GM12878 (cell line): ENCODE results near the gene VIL1. TPM values are rescaled to one million over a fixed set of nuclear protein-coding genes. Genes with fewer than 3 reads are reported as not detected.

ENCODE experiments used
- ATAC-seq: fragments of 200-7000 bp; cut with Tn5 transposase; 3 replicates; pipeline ENCODE4 v1.9.1; 2020; ENCODE audit warnings: mild to moderate bottlenecking, moderate library complexity
- BruUV-seq: library from RNA; stranded (reverse); fragments of 400-500 nt; replicated peaks from 2 replicates; lab custom pipeline; 2021; lab: Mats Ljungman, UMichigan
- CTCF ChIA-PET: fragments of 300-600 bp; sonication (Branson Sonifier 250); formaldehyde crosslinking; extraction: SDS; loops from one replicate; lab custom pipeline; 2021; ENCODE audit warnings: inconsistent platforms; lab: Yijun Ruan, JAX
- POLR2A ChIA-PET: fragments of 350-600 bp; formaldehyde crosslinking; extraction: SDS; loops from one replicate; lab custom pipeline; 2021; ENCODE audit warnings: inconsistent platforms; lab: Charles Lee
- RAD21 ChIA-PET: fragments of 300-600 bp; sonication (Branson Sonifier 250); formaldehyde crosslinking; loops from one replicate; lab custom pipeline; 2023; ENCODE audit warnings: antibody characterized with exemption; ENCODE audit not compliant: unreplicated experiment; lab: Charles Lee
- SMC1A ChIA-PET: fragments of 300-600 bp; sonication (Branson Sonifier 250); formaldehyde crosslinking; loops from one replicate; lab custom pipeline; 2023; ENCODE audit not compliant: unreplicated experiment, uncharacterized antibody; lab: Charles Lee
- DNase-seq: peaks from one replicate; pipeline ENCODE4 v3.0.0-alpha.2; 2011; ENCODE audit warnings: low read depth, low spot score
- FAIRE-seq: peaks from 3 replicates; lab custom pipeline; 2011; peaks lifted over from hg19 to GRCh38; lab: Jason Lieb, UNC
- H2AFZ ChIP-seq: 2 replicates; pipeline ENCODE4 v1.6.0; 2011; ENCODE audit warnings: low read depth, low read length, control low read depth; ENCODE audit not compliant: control insufficient read depth
- H3K27ac ChIP-seq: 2 replicates; pipeline ENCODE4 v1.5.1; 2011; ENCODE audit warnings: control low read depth; ENCODE audit not compliant: control insufficient read depth, insufficient read depth
- H3K27me3 ChIP-seq, 2 experiments: replicated peaks in 1 of 2; 2 replicates each; pipeline versions ENCODE4 v1.6.0 to v1.6.1; 2011; ENCODE audit warnings: low read length in 1 of 2; ENCODE audit not compliant: control insufficient read depth in 2 of 2, insufficient read depth in 2 of 2
- H3K36me3 ChIP-seq, 2 experiments: 2 replicates each; pipeline ENCODE4 v1.5.1; 2011; ENCODE audit warnings: low read length in 1 of 2; ENCODE audit not compliant: control insufficient read depth in 2 of 2, insufficient read depth in 2 of 2
- H3K4me1 ChIP-seq: 2 replicates; pipeline ENCODE4 v1.6.1; 2011; ENCODE audit warnings: mild to moderate bottlenecking, low read length, moderate library complexity, mixed read lengths; ENCODE audit not compliant: control insufficient read depth, insufficient read depth
- H3K4me2 ChIP-seq: 2 replicates; pipeline ENCODE4 v1.6.0; 2011; ENCODE audit warnings: control low read depth; ENCODE audit not compliant: control insufficient read depth, insufficient read depth
- H3K4me3 ChIP-seq: fragments of 200-600 bp; sonication (generic); 2 replicates; pipeline ENCODE4 v1.5.1; 2016
- H3K79me2 ChIP-seq: 2 replicates; pipeline ENCODE4 v1.6.0; 2011; ENCODE audit warnings: low read length; ENCODE audit not compliant: control insufficient read depth, insufficient read depth
- H3K9ac ChIP-seq: 2 replicates; pipeline ENCODE4 v1.8.0; 2011; ENCODE audit warnings: low read length, control low read depth, mixed read lengths; ENCODE audit not compliant: control insufficient read depth, insufficient read depth
- H3K9me3 ChIP-seq: replicated peaks from 3 replicates; pipeline ENCODE4 v1.5.1; 2011; ENCODE audit warnings: mild to moderate bottlenecking, low read length; ENCODE audit not compliant: control insufficient read depth, insufficient read depth
- H4K20me1 ChIP-seq: 2 replicates; pipeline ENCODE4 v1.6.0; 2011; ENCODE audit not compliant: control insufficient read depth, insufficient read depth
- ESRRA ChIP-seq: IDR thresholded peaks from 2 replicates; pipeline ENCODE4 v1.6.1; 2012; ENCODE audit warnings: mild to moderate bottlenecking, low read length, improper control_type of control experiment
- HCFC1 ChIP-seq: fragments of 150-350 bp; IDR thresholded peaks from 2 replicates; pipeline ENCODE4 v1.6.1; 2014; ENCODE audit warnings: low read length
- IRF4 ChIP-seq: IDR thresholded peaks from 2 replicates; pipeline ENCODE4 v1.6.1; 2011; ENCODE audit warnings: low read depth, low read length
- MEF2A ChIP-seq: IDR thresholded peaks from 2 replicates; pipeline ENCODE4 v1.6.1; 2011; ENCODE audit warnings: low read depth, mild to moderate bottlenecking, low read length, moderate library complexity; ENCODE audit not compliant: insufficient read depth
- MTA3 ChIP-seq: IDR thresholded peaks from 2 replicates; pipeline ENCODE4 v1.6.1; 2012; ENCODE audit warnings: low read length, inconsistent platforms, borderline replicate concordance
- NFXL1 ChIP-seq: fragments of 450-650 bp; IDR thresholded peaks from 2 replicates; pipeline ENCODE4 v1.6.1; 2017; ENCODE audit warnings: antibody characterized with exemption, mild to moderate bottlenecking, borderline replicate concordance
- PAX5 ChIP-seq: IDR thresholded peaks from 2 replicates; pipeline ENCODE4 v1.6.1; 2011; ENCODE audit warnings: low read depth, low read length, borderline replicate concordance
- POU2F2 ChIP-seq: IDR thresholded peaks from 3 replicates; pipeline ENCODE4 v1.6.1; 2011; ENCODE audit warnings: low read depth, mild to moderate bottlenecking, low read length, borderline replicate concordance
- SMARCA5 ChIP-seq: fragments of 450-650 bp; IDR thresholded peaks from 2 replicates; pipeline ENCODE4 v1.6.1; 2017; ENCODE audit warnings: mild to moderate bottlenecking
- TCF3 ChIP-seq: IDR thresholded peaks from 2 replicates; pipeline ENCODE4 v1.6.1; 2012; ENCODE audit warnings: low read depth, mild to moderate bottlenecking, low read length, borderline replicate concordance; ENCODE audit not compliant: insufficient read depth
- TCF7 ChIP-seq: IDR thresholded peaks from 2 replicates; pipeline ENCODE4 v1.6.1; 2014; ENCODE audit warnings: antibody characterized with exemption, borderline replicate concordance
- ZNF24 ChIP-seq: fragments of 450-650 bp; IDR thresholded peaks from 2 replicates; pipeline ENCODE4 v1.6.1; 2017; ENCODE audit warnings: antibody characterized with exemption, mild to moderate bottlenecking
- ZNF274 ChIP-seq: IDR thresholded peaks from one replicate; pipeline ENCODE4 v1.8.0; 2011; ENCODE audit not compliant: insufficient read length, insufficient read depth
- WGBS: methylation state at CpG from one replicate; pipeline ENCODE4 v1.1.6; 2016; ENCODE audit warnings: low lambda C conversion rate; ENCODE audit not compliant: insufficient replicate concordance, insufficient coverage; ENCODE audit errors: missing lambda C conversion rate; 5-methylcytosine and 5-hydroxymethylcytosine counted together
- in situ Hi-C: fragments of 300-500 bp; cut with MboI; formaldehyde crosslinking; loops from 9 replicates; pipeline ENCODE4 v1.14.3; 2018; ENCODE audit warnings: mixed read lengths
- intact Hi-C: fragments of 100-400 bp; cut with micrococcal nuclease; formaldehyde crosslinking; loops from one replicate; pipeline ENCODE4 v1.14.2; 2022; ENCODE audit not compliant: unreplicated experiment
- polyA plus RNA-seq, 11 experiments: library from polyadenylated mRNA; depleted of rRNA in 4 of 11; unstranded in 6 of 11; stranded (reverse) in 5 of 11; fragments of >200 nt; fragmentation: Nextera tagmentation in 4 of 11; fragmentation: Illumina TruSeq in 1 of 11; extraction: Ambion mirVana in 4 of 11; extraction: Trizol in 1 of 11; gene quantifications; 1 replicate in 1 of 11; 2 replicates in 10 of 11; pipeline versions ENCODE4 v1.2.1 to v1.2.3, GENCODE V29; 2011 to 2016; ENCODE audit warnings: inconsistent platforms in 2 of 11, missing spikeins in 2 of 11, low read depth in 1 of 11
- total RNA-seq, 4 experiments: library from RNA; depleted of rRNA in 3 of 4; stranded (reverse); fragments of >200 nt in 3 of 4; fragmentation: Illumina TruSeq in 1 of 4; extraction: Trizol in 1 of 4; gene quantifications; 2 replicates each; pipeline versions ENCODE4 v1.2.1 to v1.2.3, GENCODE V29; 2013 to 2021
- TF ChIP-seq, protein P1 (sequence below): IDR thresholded peaks from 2 replicates; pipeline ENCODE4 v1.6.1; 2011; ENCODE audit warnings: borderline replicate concordance, low read depth, mild to moderate bottlenecking, moderate library complexity, mixed read lengths, low read length; ENCODE audit not compliant: insufficient read depth; ENCODE audit errors: extremely low read length
- TF ChIP-seq, protein P2 (sequence below): IDR thresholded peaks from 2 replicates; pipeline ENCODE4 v1.6.1; 2012; ENCODE audit warnings: low read depth, low read length, improper control_type of control experiment
- TF ChIP-seq, protein P3 (sequence below): IDR thresholded peaks from 2 replicates; pipeline ENCODE4 v1.6.1; 2012; ENCODE audit warnings: mild to moderate bottlenecking, low read depth, low read length

The VIL1 gene
- total and polyA plus RNA-seq, 10 of the 15 experiments (the other 5 are each of a cell fraction or from before 2014, with no cell fraction given): 0.03 to 1.9 (median 0.33) TPM

DNA sequence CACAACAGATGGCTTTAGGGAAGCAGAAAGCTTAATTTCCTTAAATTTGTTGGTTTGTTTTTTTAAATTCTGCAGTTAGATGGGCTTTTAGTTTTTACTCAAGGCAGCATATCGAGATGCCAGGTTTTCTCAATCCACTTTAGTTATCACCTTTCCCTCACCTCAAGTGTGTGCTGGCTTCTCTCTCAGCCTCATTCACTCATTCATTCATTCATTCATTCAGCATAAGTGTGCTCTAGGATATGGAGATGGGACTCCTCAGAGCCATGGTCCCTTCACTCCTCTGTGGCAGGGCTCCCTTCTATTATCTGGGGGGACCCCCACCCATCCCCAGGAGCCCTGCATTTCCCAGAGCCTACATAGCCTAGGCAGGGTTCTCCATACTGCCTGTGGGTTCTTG, 19.0 kb downstream of the VIL1 start:
- Histone ChIP-seq H3K9ac (no peak overlapping the region), H3K4me3 (no peak overlapping the region), H3K4me1 (peaks cover 15% of the 10 kb centered on the region), H3K27me3 (no peaks in the 10 kb centered on the region), H3K79me2 (no peaks in the 10 kb centered on the region), H3K27ac (no peak overlapping the region), H4K20me1 (no peaks in the 10 kb centered on the region), H3K4me2 (no peak overlapping the region), H2AFZ (no peak overlapping the region), H3K9me3 (no peaks in the 10 kb centered on the region), H3K36me3 (no peaks in the 10 kb centered on the region)
- no TSS peak for BruUV-seq
- FAIRE-seq: no peak
- DNase-seq: no peak
- no peak for ATAC-seq
- CTCF ChIA-PET: no interaction called here
- peak; percentile 84 for TF ChIP-seq ZNF24
- TF ChIP-seq POU2F2: no peak
- TF ChIP-seq, protein P1, sequence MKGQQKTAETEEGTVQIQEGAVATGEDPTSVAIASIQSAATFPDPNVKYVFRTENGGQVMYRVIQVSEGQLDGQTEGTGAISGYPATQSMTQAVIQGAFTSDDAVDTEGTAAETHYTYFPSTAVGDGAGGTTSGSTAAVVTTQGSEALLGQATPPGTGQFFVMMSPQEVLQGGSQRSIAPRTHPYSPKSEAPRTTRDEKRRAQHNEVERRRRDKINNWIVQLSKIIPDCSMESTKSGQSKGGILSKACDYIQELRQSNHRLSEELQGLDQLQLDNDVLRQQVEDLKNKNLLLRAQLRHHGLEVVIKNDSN: no peak
- WGBS: 100% methylated on average over 1 of the region's 1 CpG
- POLR2A ChIA-PET: no interaction called here
- in situ Hi-C loops: no loop called here
- RAD21 ChIA-PET: no interaction called here
- SMC1A ChIA-PET: no interaction called here
- intact Hi-C loops: no loop called here

DNA sequence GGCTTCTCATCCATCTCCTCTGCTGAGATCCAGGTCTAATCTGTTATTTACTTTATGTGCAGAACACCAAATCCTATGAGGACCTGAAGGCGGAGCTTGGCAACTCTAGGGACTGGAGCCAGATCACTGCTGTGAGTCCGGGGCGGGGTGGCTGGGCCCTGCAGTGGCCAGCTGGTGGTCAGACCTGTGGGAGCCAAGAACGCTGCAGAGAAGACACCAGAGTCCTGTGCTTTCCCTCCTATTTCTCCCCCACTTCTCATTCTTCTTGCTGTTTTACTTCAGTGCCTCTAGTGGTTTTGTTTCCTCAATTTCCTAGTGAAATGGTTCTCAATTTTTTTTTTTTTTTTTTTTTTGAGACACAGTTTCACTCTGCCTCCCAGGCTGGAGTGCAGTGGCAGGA, 19.7 kb downstream of the VIL1 start:
- in situ Hi-C loops (no loop called here), intact Hi-C loops (no loop called here)
- no TSS peak for BruUV-seq
- ChIA-PET RAD21 (no interaction called here), SMC1A (no interaction called here), CTCF (no interaction called here), POLR2A (no interaction called here)
- H2AFZ ChIP-seq: no peak overlapping the region
- H3K9me3 ChIP-seq: no peaks in the 10 kb centered on the region
- H3K27ac ChIP-seq: no peak overlapping the region
- no peak overlapping the region for H3K9ac ChIP-seq
- no peaks in the 10 kb centered on the region for H3K36me3 ChIP-seq
- H3K27me3 ChIP-seq: no peaks in the 10 kb centered on the region
- no peaks in the 10 kb centered on the region for H4K20me1 ChIP-seq
- 81% methylated on average over 4 of the region's 4 CpGs for WGBS
- DNase-seq (no peak), ATAC-seq (no peak), FAIRE-seq (no peak)
- H3K4me2 ChIP-seq: no peak overlapping the region
- peaks cover 15% of the 10 kb centered on the region for H3K4me1 ChIP-seq
- no peak overlapping the region for H3K4me3 ChIP-seq
- H3K79me2 ChIP-seq: no peaks in the 10 kb centered on the region
- TF ChIP-seq PAX5 (no peak), IRF4 (no peak), SMARCA5 (no peak), TCF3 (no peak), HCFC1 (no peak), NFXL1 (no peak), TCF7 (no peak), MTA3 (no peak), MEF2A (no peak), ESRRA (no peak), ZNF274 (no peak)
- TF ChIP-seq, protein P2, sequence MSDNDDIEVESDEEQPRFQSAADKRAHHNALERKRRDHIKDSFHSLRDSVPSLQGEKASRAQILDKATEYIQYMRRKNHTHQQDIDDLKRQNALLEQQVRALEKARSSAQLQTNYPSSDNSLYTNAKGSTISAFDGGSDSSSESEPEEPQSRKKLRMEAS: no peak
- TF ChIP-seq, protein P3, sequence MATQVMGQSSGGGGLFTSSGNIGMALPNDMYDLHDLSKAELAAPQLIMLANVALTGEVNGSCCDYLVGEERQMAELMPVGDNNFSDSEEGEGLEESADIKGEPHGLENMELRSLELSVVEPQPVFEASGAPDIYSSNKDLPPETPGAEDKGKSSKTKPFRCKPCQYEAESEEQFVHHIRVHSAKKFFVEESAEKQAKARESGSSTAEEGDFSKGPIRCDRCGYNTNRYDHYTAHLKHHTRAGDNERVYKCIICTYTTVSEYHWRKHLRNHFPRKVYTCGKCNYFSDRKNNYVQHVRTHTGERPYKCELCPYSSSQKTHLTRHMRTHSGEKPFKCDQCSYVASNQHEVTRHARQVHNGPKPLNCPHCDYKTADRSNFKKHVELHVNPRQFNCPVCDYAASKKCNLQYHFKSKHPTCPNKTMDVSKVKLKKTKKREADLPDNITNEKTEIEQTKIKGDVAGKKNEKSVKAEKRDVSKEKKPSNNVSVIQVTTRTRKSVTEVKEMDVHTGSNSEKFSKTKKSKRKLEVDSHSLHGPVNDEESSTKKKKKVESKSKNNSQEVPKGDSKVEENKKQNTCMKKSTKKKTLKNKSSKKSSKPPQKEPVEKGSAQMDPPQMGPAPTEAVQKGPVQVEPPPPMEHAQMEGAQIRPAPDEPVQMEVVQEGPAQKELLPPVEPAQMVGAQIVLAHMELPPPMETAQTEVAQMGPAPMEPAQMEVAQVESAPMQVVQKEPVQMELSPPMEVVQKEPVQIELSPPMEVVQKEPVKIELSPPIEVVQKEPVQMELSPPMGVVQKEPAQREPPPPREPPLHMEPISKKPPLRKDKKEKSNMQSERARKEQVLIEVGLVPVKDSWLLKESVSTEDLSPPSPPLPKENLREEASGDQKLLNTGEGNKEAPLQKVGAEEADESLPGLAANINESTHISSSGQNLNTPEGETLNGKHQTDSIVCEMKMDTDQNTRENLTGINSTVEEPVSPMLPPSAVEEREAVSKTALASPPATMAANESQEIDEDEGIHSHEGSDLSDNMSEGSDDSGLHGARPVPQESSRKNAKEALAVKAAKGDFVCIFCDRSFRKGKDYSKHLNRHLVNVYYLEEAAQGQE: no peak
